ENCODE measurements around the gene SPTB.

The SPTB gene

GRCh38 chr14:64728106-64728505 lies 151.6 kb downstream of the SPTB start:
- no peak for DNase-seq
- in situ Hi-C loops (cut with MboI; ENCODE audit: low pct_unique_long_range_greater_than_20kb, low sequenced_read_pairs) = no loop called here

DNA sequence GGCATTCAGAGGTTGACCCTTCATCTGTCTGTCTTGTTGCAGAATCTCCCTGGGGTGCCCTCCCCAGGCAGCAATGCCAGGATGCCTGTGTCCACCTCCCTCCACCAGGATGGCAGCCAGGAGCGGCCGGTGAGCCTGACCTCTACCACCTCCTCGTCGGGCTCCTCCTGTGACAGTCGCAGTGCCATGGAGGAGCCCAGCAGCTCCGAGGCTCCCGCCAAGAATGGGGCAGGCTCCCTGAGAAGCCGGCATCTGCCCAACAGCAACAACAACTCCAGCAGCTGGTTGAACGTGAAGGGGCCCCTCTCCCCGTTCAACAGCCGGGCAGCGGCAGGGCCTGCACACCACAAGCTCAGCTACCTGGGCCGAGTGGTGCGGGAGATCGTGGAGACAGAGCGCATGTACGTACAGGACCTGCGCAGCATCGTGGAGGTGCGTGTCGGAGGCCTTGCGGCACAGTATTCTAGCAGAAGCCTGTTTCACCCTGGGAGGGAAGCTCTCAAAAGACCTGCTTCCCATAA lies 152.1 kb downstream of the SPTB start:
- DNase-seq = no peak
- in situ Hi-C loops (cut with MboI; ENCODE audit: low pct_unique_long_range_greater_than_20kb, low sequenced_read_pairs) = no loop called here

DNA sequence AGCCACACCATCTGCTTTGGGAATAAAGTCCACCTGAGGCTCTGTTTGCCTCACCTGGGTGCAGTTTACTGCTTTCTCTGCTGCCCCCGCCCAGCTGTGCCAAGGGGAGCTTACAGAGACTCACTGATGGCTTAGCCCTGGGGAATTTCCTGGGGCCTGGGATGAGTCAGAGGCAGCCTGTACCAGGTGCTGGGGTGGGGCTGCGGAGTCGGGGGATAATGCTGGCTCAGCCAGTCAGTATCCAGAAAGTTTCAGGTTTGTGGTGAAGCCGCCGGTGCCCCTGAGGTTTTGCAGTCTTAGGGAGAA lies 153.2 kb downstream of the SPTB start:
- DNase-seq = no peak
- in situ Hi-C loops (cut with MboI; ENCODE audit: low pct_unique_long_range_greater_than_20kb, low sequenced_read_pairs) = no loop called here

- DNase-seq = no peak
- in situ Hi-C loops (cut with MboI; ENCODE audit: low pct_unique_long_range_greater_than_20kb, low sequenced_read_pairs) = no loop called here
These were observed 153.7 kb downstream of the SPTB start for GRCh38 chr14:64725879-64726584.

DNA sequence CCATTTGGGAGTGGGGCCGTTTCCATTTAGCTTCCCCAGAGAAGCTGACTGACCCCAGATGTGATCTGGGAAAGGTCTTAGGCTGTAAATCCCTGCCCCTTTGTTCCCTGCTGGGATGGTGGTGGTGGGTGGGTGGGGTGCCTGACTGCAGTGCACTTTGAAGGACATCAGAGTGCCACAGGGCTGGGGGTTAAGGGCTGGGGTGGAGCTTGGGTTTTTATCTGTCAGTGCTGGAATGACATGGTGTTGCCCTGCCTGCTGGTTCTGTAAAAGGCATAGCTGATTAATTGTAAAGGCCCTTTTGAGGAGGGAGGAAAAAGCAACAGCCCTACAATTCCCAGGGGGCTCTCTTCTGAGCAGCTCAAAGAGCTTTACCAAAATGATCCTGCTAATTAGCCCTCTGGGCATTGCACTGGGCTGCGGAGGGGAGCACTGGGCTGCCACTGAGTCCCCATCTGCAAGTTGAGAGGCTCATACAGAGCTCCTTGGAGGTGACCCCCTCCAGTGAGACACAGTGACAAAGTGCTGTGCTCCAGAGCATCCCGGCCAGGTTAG lies 154.4 kb downstream of the SPTB start:
- DNase-seq = no peak
- in situ Hi-C loops (cut with MboI; ENCODE audit: low pct_unique_long_range_greater_than_20kb, low sequenced_read_pairs) = no loop called here

GRCh38 chr14:64724578-64724930 lies 155.2 kb downstream of the SPTB start:
- in situ Hi-C loops (cut with MboI; ENCODE audit: low pct_unique_long_range_greater_than_20kb, low sequenced_read_pairs) = no loop called here
- DNase-seq = no peak

- no peak for DNase-seq
- in situ Hi-C loops (cut with MboI; ENCODE audit: low pct_unique_long_range_greater_than_20kb, low sequenced_read_pairs) = no loop called here
These were observed 155.8 kb downstream of the SPTB start for GRCh38 chr14:64723691-64724577.

- in situ Hi-C loops (cut with MboI; ENCODE audit: low pct_unique_long_range_greater_than_20kb, low sequenced_read_pairs) = no loop called here
- DNase-seq = no peak
These were observed 156.8 kb downstream of the SPTB start for GRCh38 chr14:64722842-64723447.

GRCh38 chr14:64721899-64722298 lies 157.8 kb downstream of the SPTB start:
- in situ Hi-C loops (cut with MboI; ENCODE audit: low pct_unique_long_range_greater_than_20kb, low sequenced_read_pairs) = no loop called here
- DNase-seq = no peak

DNA sequence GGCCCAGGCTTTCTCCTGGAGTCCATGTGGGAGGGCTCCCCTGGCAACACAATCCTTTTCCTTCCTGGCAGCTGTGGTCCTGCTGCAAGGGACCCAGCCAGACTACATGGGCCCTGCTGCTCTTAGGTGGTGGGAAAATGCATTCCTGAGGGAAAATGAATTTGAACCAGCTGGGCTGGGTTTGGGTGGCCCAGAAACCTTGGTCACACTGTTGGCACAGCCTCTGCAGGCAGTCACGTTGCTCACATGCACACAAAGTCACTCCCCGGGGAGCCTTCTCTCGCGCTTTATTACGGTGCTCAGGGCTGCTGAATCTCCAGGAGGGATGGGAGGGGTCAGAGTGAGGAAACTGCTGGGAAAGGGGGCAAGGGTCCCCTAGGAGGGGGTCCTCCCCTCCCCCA lies 158.3 kb downstream of the SPTB start:
- no peak for DNase-seq
- in situ Hi-C loops (cut with MboI; ENCODE audit: low pct_unique_long_range_greater_than_20kb, low sequenced_read_pairs) = no loop called here

GRCh38 chr14:64720131-64720576 lies 159.6 kb downstream of the SPTB start:
- in situ Hi-C loops (cut with MboI; ENCODE audit: low pct_unique_long_range_greater_than_20kb, low sequenced_read_pairs) = no loop called here
- DNase-seq = no peak

GRCh38 chr14:64719601-64720000 lies 160.1 kb downstream of the SPTB start:
- in situ Hi-C loops (cut with MboI; ENCODE audit: low pct_unique_long_range_greater_than_20kb, low sequenced_read_pairs) = no loop called here
- no peak for DNase-seq

DNA sequence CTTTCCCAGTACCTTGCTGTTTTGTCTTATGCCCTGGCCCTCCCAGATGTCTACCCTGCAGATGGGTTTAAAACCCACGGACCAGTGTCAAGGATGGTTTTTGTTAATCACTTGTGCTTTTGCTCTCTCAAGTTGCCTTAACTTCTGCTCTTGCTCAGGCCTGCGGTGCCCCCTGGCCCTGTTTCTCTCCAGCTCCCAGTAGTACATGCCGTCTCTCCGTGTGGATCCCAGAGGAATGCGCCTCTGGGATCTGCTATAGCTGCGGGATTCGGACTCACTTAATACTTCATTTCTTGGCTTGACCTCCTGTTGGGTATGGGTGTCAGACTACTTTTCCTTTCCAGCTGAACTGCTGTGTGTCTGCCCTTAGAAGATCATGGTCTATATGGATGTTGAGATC lies 160.9 kb downstream of the SPTB start:
- no peak for DNase-seq
- in situ Hi-C loops (cut with MboI; ENCODE audit: low pct_unique_long_range_greater_than_20kb, low sequenced_read_pairs) = no loop called here

GRCh38 chr14:64717870-64718269 lies 161.8 kb downstream of the SPTB start:
- DNase-seq = no peak
- in situ Hi-C loops (cut with MboI; ENCODE audit: low pct_unique_long_range_greater_than_20kb, low sequenced_read_pairs) = no loop called here

DNA sequence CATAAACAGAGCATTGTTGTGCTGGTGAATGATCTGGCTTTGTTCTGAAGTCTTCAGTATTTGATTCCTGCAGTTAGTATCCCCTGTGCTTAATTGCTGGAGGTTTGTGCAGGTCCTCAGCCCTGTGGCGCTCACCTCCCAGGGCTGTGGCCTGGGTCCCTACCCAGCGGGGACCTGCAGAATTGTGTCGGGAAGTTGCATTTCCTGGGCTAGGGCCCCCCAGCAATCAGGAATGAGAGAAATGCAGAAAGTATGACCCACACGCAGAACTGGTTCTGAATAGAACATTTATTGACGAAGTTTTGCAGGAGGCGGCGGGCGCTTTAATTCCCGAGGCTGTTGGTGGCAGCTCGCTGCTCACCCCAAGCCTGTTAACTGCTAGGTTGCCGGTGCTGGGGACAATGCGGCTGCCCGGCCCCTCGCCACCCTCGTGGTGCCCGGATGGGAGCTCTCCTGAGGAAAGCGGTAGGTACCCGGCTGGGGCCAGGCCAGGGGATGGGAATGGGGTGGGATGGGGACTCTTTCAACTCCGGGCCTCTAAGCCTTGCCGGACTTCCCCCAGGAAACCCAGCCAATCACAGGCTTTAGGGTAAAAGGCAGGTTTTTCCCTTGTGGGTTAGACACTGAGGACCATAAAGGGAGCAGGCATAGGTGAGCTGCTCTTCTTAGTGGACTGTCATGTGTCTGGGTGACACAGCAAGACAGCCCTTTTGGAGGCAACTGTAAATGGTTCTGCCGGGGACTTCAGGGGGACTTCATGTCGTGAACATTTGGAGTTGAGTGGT lies 163.9 kb downstream of the SPTB start:
- DNase-seq = no peak
- in situ Hi-C loops (cut with MboI; ENCODE audit: low pct_unique_long_range_greater_than_20kb, low sequenced_read_pairs) = no loop called here

- DNase-seq = no peak
- in situ Hi-C loops (cut with MboI; ENCODE audit: low pct_unique_long_range_greater_than_20kb, low sequenced_read_pairs) = no loop called here
These were observed 164.5 kb downstream of the SPTB start for GRCh38 chr14:64715146-64715627.

DNA sequence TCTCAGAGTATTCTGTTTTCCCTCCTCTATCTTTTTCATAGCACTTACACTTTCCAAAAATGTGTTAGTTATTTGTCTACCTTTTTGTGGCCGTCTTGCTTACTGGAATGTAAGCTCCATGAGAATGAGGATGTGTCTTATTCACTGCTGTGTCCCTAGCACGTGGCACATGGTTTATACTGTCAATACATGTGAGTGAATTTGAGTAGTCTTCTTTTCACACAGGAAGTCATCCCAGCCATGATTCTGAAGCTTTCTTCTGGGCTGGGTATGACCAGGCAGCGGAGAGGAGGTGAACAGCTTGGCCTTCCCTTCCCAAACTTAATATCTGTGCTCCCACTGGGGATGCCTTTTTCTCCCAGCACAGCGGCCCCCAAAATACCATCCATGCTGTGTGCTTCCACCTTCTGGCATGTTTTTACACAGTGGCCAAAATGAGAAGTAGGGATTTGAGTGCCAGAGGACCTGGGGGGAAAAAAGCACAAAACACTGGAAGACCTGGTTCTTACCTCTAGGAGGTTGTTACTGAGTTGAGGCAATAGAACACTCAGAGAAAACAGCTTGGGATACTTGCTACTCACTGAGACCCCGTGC lies 165.2 kb downstream of the SPTB start:
- no peak for DNase-seq
- in situ Hi-C loops (cut with MboI; ENCODE audit: low pct_unique_long_range_greater_than_20kb, low sequenced_read_pairs) = no loop called here

- in situ Hi-C loops (cut with MboI; ENCODE audit: low pct_unique_long_range_greater_than_20kb, low sequenced_read_pairs) = no loop called here
These were observed 166.0 kb downstream of the SPTB start for GRCh38 chr14:64713677-64714076.

DNA sequence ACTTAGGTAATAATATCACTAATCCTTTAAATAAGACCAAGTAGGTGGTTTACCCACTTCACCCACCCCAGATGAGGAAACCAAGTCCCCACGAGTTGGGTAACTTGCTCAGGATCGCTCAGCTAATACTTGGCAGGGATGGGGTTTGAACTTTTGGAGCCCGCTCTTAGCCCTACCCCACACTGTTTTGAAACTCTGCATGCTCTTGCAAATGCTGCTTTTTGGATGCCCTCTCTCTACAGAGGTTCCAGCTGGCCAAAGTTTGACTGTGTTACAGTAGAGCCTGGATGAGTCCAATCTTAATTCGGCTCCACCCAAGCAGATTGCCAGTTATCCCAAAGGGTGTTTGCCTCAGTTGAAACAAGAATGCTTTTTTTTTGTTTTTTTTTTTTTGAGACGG lies 168.7 kb downstream of the SPTB start:
- DNase-seq = no peak
- in situ Hi-C loops (cut with MboI; ENCODE audit: low pct_unique_long_range_greater_than_20kb, low sequenced_read_pairs) = no loop called here

More at GRCh38 chr14:64713677-64714076, 166.0 kb downstream of the SPTB start:
- DNase-seq = no peak
